ENCODE results near the gene SUPT6H. TPM values are rescaled to one million over a fixed set of nuclear protein-coding genes. Genes with fewer than 3 reads are reported as not detected.
A peak's percentile ranks its signal among the peaks of the same experiment; 100 is the strongest.

Gene SUPT6H
- total RNA-seq, 3 donors from 2014 or later, result 47.8 to 97.7 (median 60.7) TPM

DNA sequence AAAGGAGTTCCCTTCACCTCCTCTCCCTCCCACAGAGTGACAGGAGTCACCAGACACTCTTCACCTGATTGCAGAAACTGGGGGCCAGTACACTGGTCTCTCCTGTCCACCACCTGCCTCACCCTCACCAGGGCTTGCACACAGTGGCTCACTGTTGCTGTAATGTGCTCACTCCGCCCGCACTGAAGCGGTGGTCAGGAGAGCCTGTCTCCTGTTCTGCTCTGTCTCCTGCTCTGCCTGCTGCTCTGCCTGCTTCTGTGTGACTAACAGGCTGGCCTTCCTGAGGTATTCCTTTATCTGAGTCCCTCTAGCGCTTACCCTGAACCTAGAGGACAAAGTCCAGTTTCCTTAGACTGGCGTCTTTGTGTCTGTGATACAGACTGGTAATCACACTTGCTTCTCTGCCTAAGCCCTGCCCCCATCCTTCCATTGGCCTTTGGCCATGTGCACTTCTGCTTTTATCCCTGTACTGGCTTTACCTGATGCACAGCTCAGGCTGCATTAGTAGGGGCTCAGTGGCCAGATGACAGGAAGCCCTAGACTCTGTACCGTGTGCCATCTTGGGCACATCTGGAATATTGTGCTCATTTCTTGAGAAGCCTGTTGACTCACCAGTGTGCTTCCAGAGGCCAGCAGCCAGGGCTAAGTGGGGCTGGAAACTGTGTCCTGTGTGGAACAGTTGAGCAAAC lies 36.4 kb downstream of the SUPT6H start:
- DNase-seq (peak; percentile 73 to 95 (median 89)), ATAC-seq (peak; percentile 97)
- no peak overlapping the region for H3K4me3 ChIP-seq
- intact Hi-C loops (cut with DNase I, micrococcal nuclease), result no loop called here
- peaks cover 16% of the 10 kb centered on the region for H3K36me3 ChIP-seq (ENCODE audit: low read depth)
- TF ChIP-seq, protein P1, sequence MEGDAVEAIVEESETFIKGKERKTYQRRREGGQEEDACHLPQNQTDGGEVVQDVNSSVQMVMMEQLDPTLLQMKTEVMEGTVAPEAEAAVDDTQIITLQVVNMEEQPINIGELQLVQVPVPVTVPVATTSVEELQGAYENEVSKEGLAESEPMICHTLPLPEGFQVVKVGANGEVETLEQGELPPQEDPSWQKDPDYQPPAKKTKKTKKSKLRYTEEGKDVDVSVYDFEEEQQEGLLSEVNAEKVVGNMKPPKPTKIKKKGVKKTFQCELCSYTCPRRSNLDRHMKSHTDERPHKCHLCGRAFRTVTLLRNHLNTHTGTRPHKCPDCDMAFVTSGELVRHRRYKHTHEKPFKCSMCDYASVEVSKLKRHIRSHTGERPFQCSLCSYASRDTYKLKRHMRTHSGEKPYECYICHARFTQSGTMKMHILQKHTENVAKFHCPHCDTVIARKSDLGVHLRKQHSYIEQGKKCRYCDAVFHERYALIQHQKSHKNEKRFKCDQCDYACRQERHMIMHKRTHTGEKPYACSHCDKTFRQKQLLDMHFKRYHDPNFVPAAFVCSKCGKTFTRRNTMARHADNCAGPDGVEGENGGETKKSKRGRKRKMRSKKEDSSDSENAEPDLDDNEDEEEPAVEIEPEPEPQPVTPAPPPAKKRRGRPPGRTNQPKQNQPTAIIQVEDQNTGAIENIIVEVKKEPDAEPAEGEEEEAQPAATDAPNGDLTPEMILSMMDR (IDR thresholded peaks at IDR 0.05), result no peak
- H3K9me3 ChIP-seq, result no peaks in the 10 kb centered on the region
- peaks cover 16% of the 10 kb centered on the region for H3K4me1 ChIP-seq (ENCODE audit: low read depth)

DNA sequence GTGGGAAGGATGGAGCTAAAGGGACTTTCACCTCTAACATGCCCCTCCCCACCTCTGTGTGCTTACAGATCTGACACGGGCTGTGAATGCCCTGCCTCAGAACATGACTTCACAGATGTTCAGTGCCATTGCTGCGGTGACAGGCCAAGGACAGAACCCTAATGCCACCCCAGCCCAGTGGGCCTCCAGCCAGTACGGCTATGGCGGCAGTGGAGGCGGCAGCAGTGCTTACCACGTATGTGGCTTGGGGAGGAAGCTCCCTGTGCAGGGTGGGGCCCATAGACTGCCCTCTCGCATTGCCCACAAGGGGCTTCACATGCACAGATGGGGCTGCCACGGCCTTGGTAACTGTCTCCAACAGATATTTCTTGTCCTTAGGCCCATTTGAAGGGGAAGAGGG lies 38.3 kb downstream of the SUPT6H start:
- Histone ChIP-seq H3K4me3 (no peak overlapping the region), H3K9me3 (no peaks in the 10 kb centered on the region), H3K36me3 (ENCODE audit: low read depth) (peaks cover 16% of the 10 kb centered on the region), H3K4me1 (ENCODE audit: low read depth) (peaks cover 16% of the 10 kb centered on the region)
- TF ChIP-seq, protein P1 (IDR thresholded peaks at IDR 0.05), result no peak
- DNase-seq, result no peak
- ATAC-seq, result no peak
- intact Hi-C loops (cut with DNase I, micrococcal nuclease), result no loop called here

- Histone ChIP-seq H3K4me3 (no peak overlapping the region), H3K36me3 (ENCODE audit: low read depth) (peaks cover 16% of the 10 kb centered on the region), H3K4me1 (ENCODE audit: low read depth) (peaks cover 16% of the 10 kb centered on the region), H3K9me3 (no peaks in the 10 kb centered on the region)
- no peak for ATAC-seq
- TF ChIP-seq, protein P1 (IDR thresholded peaks at IDR 0.05), result no peak
- DNase-seq, result no peak
- intact Hi-C loops (cut with DNase I, micrococcal nuclease), result no loop called here
Observed at GRCh38 chr17:28700830-28701492, 39.0 kb downstream of the SUPT6H start.

- H3K4me3 ChIP-seq, result no peak overlapping the region
- H3K4me1 ChIP-seq (ENCODE audit: low read depth), result peaks cover 15% of the 10 kb centered on the region
- no peak for DNase-seq
- H3K9me3 ChIP-seq, result no peaks in the 10 kb centered on the region
- TF ChIP-seq, protein P1 (IDR thresholded peaks at IDR 0.05), result no peak
- intact Hi-C loops (cut with DNase I, micrococcal nuclease), result no loop called here
- ATAC-seq, result no peak
- peaks cover 16% of the 10 kb centered on the region for H3K36me3 ChIP-seq (ENCODE audit: low read depth)
Observed at GRCh38 chr17:28702026-28702751, 40.2 kb downstream of the SUPT6H start.

GRCh38 chr17:28702752-28703150 lies 40.7 kb downstream of the SUPT6H start:
- Histone ChIP-seq H3K4me1 (ENCODE audit: low read depth) (peaks cover 9% of the 10 kb centered on the region), H3K9me3 (no peaks in the 10 kb centered on the region), H3K36me3 (ENCODE audit: low read depth) (peaks cover 16% of the 10 kb centered on the region), H3K4me3 (no peak overlapping the region)
- TF ChIP-seq, protein P1 (IDR thresholded peaks at IDR 0.05), result no peak
- intact Hi-C loops (cut with DNase I, micrococcal nuclease), result no loop called here
- ATAC-seq (no peak), DNase-seq (no peak)
